GM19193 (cell line): ENCODE data around the gene SLC4A1AP.

Source experiments
- POLR2A ChIP-seq: IDR thresholded peaks from 4 replicates; pipeline ENCODE4 v1.6.1; 2011; ENCODE audit not compliant: insufficient read depth, insufficient read length; ENCODE audit errors: extremely low read depth

SLC4A1AP gene

GRCh38 chr2:27640722-27641245 lies 22.9 kb upstream of the SLC4A1AP start:
- TF ChIP-seq POLR2A: no peak

GRCh38 chr2:27645197-27645596 lies 18.5 kb upstream of the SLC4A1AP start:
- TF ChIP-seq POLR2A: no peak

- TF ChIP-seq POLR2A: no peak
These were observed 16.4 kb upstream of the SLC4A1AP start for GRCh38 chr2:27647289-27647688.

- no peak for TF ChIP-seq POLR2A
These were observed 16.0 kb upstream of the SLC4A1AP start for GRCh38 chr2:27647737-27648136.

GRCh38 chr2:27651056-27651455 lies 12.6 kb upstream of the SLC4A1AP start:
- no peak for TF ChIP-seq POLR2A

- no peak for TF ChIP-seq POLR2A
These were observed 11.3 kb upstream of the SLC4A1AP start for GRCh38 chr2:27652341-27652740.

GRCh38 chr2:27652790-27653189 lies 10.9 kb upstream of the SLC4A1AP start:
- no peak for TF ChIP-seq POLR2A

- TF ChIP-seq POLR2A: no peak
These were observed 10.3 kb upstream of the SLC4A1AP start for GRCh38 chr2:27653397-27653796.

- no peak for TF ChIP-seq POLR2A
These were observed 8.3 kb upstream of the SLC4A1AP start for GRCh38 chr2:27655155-27655951.

GRCh38 chr2:27661371-27661770 lies 2.3 kb upstream of the SLC4A1AP start:
- TF ChIP-seq POLR2A: no peak

GRCh38 chr2:27664154-27664574 lies 475 bp downstream of the SLC4A1AP start:
- TF ChIP-seq POLR2A: no peak

- no peak for TF ChIP-seq POLR2A
These were observed 1.1 kb downstream of the SLC4A1AP start for GRCh38 chr2:27664622-27665363.

- no peak for TF ChIP-seq POLR2A
These were observed 3.8 kb downstream of the SLC4A1AP start for GRCh38 chr2:27667446-27667845.

- TF ChIP-seq POLR2A: no peak
These were observed 7.5 kb downstream of the SLC4A1AP start for GRCh38 chr2:27671235-27671634.

GRCh38 chr2:27672723-27673486 lies 9.2 kb downstream of the SLC4A1AP start:
- TF ChIP-seq POLR2A: no peak
